GM15510 (cell line): Measurements from ENCODE around the gene TCF25.

ENCODE experiments used
- POLR2A ChIP-seq: IDR thresholded peaks from 3 replicates; pipeline ENCODE4 v1.6.1; 2011; ENCODE audit warnings: borderline replicate concordance; ENCODE audit not compliant: insufficient read length; ENCODE audit errors: extremely low read depth

Gene TCF25

GRCh38 chr16:89843409-89844350 lies 29.7 kb upstream of the TCF25 start:
- TF ChIP-seq POLR2A: no peak

- no peak for TF ChIP-seq POLR2A
Observed at GRCh38 chr16:89844739-89845339, 28.6 kb upstream of the TCF25 start.

GRCh38 chr16:89845417-89845816 lies 28.0 kb upstream of the TCF25 start:
- TF ChIP-seq POLR2A: no peak

- TF ChIP-seq POLR2A: no peak
Observed at GRCh38 chr16:89847051-89847939, 26.1 kb upstream of the TCF25 start.

- no peak for TF ChIP-seq POLR2A
Observed at GRCh38 chr16:89847940-89848297, 25.5 kb upstream of the TCF25 start.

- TF ChIP-seq POLR2A: no peak
Observed at GRCh38 chr16:89848974-89849373, 24.4 kb upstream of the TCF25 start.

GRCh38 chr16:89853306-89853993 lies 19.9 kb upstream of the TCF25 start:
- TF ChIP-seq POLR2A: no peak

GRCh38 chr16:89855301-89855945 lies 18.0 kb upstream of the TCF25 start:
- no peak for TF ChIP-seq POLR2A

- no peak for TF ChIP-seq POLR2A
Observed at GRCh38 chr16:89855986-89856385, 17.4 kb upstream of the TCF25 start.

- TF ChIP-seq POLR2A: no peak
Observed at GRCh38 chr16:89858973-89859614, 14.3 kb upstream of the TCF25 start.

- no peak for TF ChIP-seq POLR2A
Observed at GRCh38 chr16:89859615-89860007, 13.8 kb upstream of the TCF25 start.

GRCh38 chr16:89860747-89861304 lies 12.6 kb upstream of the TCF25 start:
- TF ChIP-seq POLR2A: no peak

- no peak for TF ChIP-seq POLR2A
Observed at GRCh38 chr16:89861648-89862047, 11.7 kb upstream of the TCF25 start.
